Measurements from ENCODE around the gene LAMA5. TPM values are rescaled to one million over a fixed set of nuclear protein-coding genes. Genes with fewer than 3 reads are reported as not detected.

The LAMA5 gene
- total RNA-seq, 6 experiments from 2014 or later: 30.3 to 80.8 (median 47.1) TPM

- WGBS (ENCODE audit: insufficient coverage, low coverage, low lambda C conversion rate, missing lambda C conversion rate): 77% methylated on average over 6 of the region's 13 CpGs
- Histone ChIP-seq H3K27me3 (no peaks in the 10 kb centered on the region), H3K4me1 (no peaks in the 10 kb centered on the region), H3K36me3 (peaks cover 0 to 32% (median 16%) of the 10 kb centered on the region in 4 donors), H3K9me3 (no peaks in the 10 kb centered on the region), H3K27ac (no peak overlapping the region), H3K4me3 (no peak overlapping the region)
- intact Hi-C loops (cut with DNase I): no loop called here
- no peak for DNase-seq
- ATAC-seq: peak in 1 of 4 donors; percentile 17
- TF ChIP-seq POLR2A (IDR thresholded peaks at IDR 0.05): no peak
- TF ChIP-seq, protein P1, sequence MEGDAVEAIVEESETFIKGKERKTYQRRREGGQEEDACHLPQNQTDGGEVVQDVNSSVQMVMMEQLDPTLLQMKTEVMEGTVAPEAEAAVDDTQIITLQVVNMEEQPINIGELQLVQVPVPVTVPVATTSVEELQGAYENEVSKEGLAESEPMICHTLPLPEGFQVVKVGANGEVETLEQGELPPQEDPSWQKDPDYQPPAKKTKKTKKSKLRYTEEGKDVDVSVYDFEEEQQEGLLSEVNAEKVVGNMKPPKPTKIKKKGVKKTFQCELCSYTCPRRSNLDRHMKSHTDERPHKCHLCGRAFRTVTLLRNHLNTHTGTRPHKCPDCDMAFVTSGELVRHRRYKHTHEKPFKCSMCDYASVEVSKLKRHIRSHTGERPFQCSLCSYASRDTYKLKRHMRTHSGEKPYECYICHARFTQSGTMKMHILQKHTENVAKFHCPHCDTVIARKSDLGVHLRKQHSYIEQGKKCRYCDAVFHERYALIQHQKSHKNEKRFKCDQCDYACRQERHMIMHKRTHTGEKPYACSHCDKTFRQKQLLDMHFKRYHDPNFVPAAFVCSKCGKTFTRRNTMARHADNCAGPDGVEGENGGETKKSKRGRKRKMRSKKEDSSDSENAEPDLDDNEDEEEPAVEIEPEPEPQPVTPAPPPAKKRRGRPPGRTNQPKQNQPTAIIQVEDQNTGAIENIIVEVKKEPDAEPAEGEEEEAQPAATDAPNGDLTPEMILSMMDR (IDR thresholded peaks at IDR 0.05): no peak
Measured at GRCh38 chr20:62274332-62274950, 92.7 kb downstream of the LAMA5 start.

DNA sequence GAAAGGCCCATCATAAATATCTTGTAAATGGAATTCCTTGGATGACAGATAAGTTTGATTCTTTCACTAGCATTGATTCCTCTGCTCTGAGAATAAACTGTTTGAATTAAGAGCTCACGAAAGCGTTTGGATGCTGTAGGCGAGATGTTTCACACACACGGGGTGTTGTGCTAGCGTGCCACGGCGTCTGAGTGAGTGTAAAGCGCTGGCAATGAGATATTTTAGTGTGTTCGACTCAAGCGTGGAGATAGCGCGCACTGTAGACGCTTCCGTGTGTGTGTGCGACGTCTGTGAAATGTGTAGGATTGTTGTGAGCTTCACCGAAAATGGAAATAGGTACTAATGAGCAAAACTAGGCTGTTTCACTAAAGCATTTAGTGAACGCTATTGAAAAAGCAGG is 93.7 kb downstream of the LAMA5 start:
- ATAC-seq (no peak), DNase-seq (no peak)
- Histone ChIP-seq H3K4me1 (no peaks in the 10 kb centered on the region), H3K4me3 (no peak overlapping the region), H3K27ac (no peak overlapping the region), H3K36me3 (peaks cover 0 to 27% (median 14%) of the 10 kb centered on the region in 4 donors), H3K9me3 (no peaks in the 10 kb centered on the region), H3K27me3 (no peaks in the 10 kb centered on the region)
- TF ChIP-seq, protein P1 (IDR thresholded peaks at IDR 0.05): no peak
- no peak for TF ChIP-seq POLR2A (IDR thresholded peaks at IDR 0.05)
- intact Hi-C loops (cut with DNase I): no loop called here
- 95% methylated on average over 18 of the region's 18 CpGs for WGBS (ENCODE audit: insufficient coverage, low coverage, low lambda C conversion rate, missing lambda C conversion rate)

DNA sequence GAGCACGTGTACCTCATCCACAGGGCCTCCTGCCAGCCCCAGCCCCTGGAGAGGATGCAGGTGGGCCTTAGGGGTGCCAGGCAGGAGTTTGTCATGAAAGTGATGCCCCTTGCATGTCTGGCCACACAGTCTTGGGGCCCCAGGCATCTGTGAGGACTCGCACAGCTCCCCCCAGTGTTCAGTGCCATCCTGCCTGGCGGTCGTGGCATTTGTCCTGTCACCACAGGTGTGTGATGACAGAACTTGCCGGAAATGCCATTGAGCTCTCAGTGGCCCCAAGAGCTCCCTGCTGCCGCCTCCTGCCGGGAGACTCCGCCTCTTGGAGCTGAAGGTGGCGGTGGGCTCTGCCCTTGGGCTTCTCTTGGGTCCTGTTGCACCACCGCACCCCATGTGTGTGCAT is 94.9 kb downstream of the LAMA5 start:
- no peaks in the 10 kb centered on the region for H3K9me3 ChIP-seq
- no peak for ATAC-seq
- no peak for DNase-seq
- intact Hi-C loops (cut with DNase I): no loop called here
- peaks cover 0 to 22% (median 12%) of the 10 kb centered on the region in 4 donors for H3K36me3 ChIP-seq
- no peak overlapping the region for H3K4me3 ChIP-seq
- H3K4me1 ChIP-seq: no peaks in the 10 kb centered on the region
- TF ChIP-seq POLR2A (IDR thresholded peaks at IDR 0.05): no peak
- TF ChIP-seq, protein P1 (IDR thresholded peaks at IDR 0.05): no peak
- H3K27me3 ChIP-seq: no peaks in the 10 kb centered on the region
- no peak overlapping the region for H3K27ac ChIP-seq
- no CpG with 5 or more reads among the region's 10 CpGs for WGBS (ENCODE audit: insufficient coverage, low coverage, low lambda C conversion rate, missing lambda C conversion rate)

- Histone ChIP-seq H3K27me3 (no peaks in the 10 kb centered on the region), H3K36me3 (peaks cover 0 to 22% (median 12%) of the 10 kb centered on the region in 4 donors), H3K27ac (no peak overlapping the region), H3K4me3 (no peak overlapping the region), H3K9me3 (no peaks in the 10 kb centered on the region), H3K4me1 (no peaks in the 10 kb centered on the region)
- intact Hi-C loops (cut with DNase I): no loop called here
- 83% methylated on average over 12 of the region's 17 CpGs for WGBS (ENCODE audit: insufficient coverage, low coverage, low lambda C conversion rate, missing lambda C conversion rate)
- TF ChIP-seq, protein P1 (IDR thresholded peaks at IDR 0.05): no peak
- TF ChIP-seq POLR2A (IDR thresholded peaks at IDR 0.05): no peak
- DNase-seq: no peak
- peak in 1 of 4 donors; percentile 13 for ATAC-seq
Measured at GRCh38 chr20:62269871-62270270, 97.2 kb downstream of the LAMA5 start.

All from right lobe of liver (tissue), 6 donors.